Effector memory CD4-positive, alpha-beta T cell (primary cell): Measurements from ENCODE around the gene BRIP1.

ENCODE experiments used
- DNase-seq, 3 donors: peaks; one replicate each; pipeline ENCODE4 v3.0.0-alpha.2; 2020
- H3K27ac ChIP-seq: 2 replicates; pipeline ENCODE4 v1.7.0; 2013; ENCODE audit warnings: mild to moderate bottlenecking, low read length, moderate library complexity; ENCODE audit not compliant: insufficient read depth, poor library complexity, severe bottlenecking
- H3K27me3 ChIP-seq: replicated peaks from 2 replicates; pipeline ENCODE4 v1.7.0; 2013; ENCODE audit warnings: mild to moderate bottlenecking, low read length; ENCODE audit not compliant: insufficient read depth, control insufficient read depth, poor library complexity, severe bottlenecking
- H3K36me3 ChIP-seq: 2 replicates; pipeline ENCODE4 v1.7.0; 2013; ENCODE audit warnings: mild to moderate bottlenecking, low read length, moderate library complexity; ENCODE audit not compliant: control insufficient read depth, insufficient read depth
- H3K4me1 ChIP-seq: 2 replicates; pipeline ENCODE4 v1.7.0; 2013; ENCODE audit warnings: low read length, mild to moderate bottlenecking; ENCODE audit not compliant: control insufficient read depth, insufficient read depth, poor library complexity, severe bottlenecking
- H3K4me3 ChIP-seq: 2 replicates; pipeline ENCODE4 v1.7.0; 2013; ENCODE audit warnings: low read length, low read depth, mild to moderate bottlenecking; ENCODE audit not compliant: insufficient read depth, poor library complexity, severe bottlenecking
- H3K9me3 ChIP-seq: 2 replicates; pipeline ENCODE4 v1.7.0; 2013; ENCODE audit warnings: mild to moderate bottlenecking, low read length, moderate library complexity; ENCODE audit not compliant: control insufficient read depth

The BRIP1 gene

GRCh38 chr17:61659437-61659836, 203.9 kb downstream of the BRIP1 start:
- Histone ChIP-seq H3K36me3 (no peaks in the 10 kb centered on the region), H3K9me3 (no peaks in the 10 kb centered on the region), H3K27me3 (no peaks in the 10 kb centered on the region), H3K27ac (no peak overlapping the region), H3K4me1 (no peaks in the 10 kb centered on the region), H3K4me3 (no peak overlapping the region)
- no peak for DNase-seq

- Histone ChIP-seq H3K9me3 (no peaks in the 10 kb centered on the region), H3K4me3 (no peak overlapping the region), H3K27me3 (no peaks in the 10 kb centered on the region), H3K4me1 (no peaks in the 10 kb centered on the region), H3K27ac (no peak overlapping the region), H3K36me3 (no peaks in the 10 kb centered on the region)
- no peak for DNase-seq
Measured at GRCh38 chr17:61658183-61658582, 205.1 kb downstream of the BRIP1 start.

GRCh38 chr17:61657338-61657737, 206.0 kb downstream of the BRIP1 start:
- Histone ChIP-seq H3K9me3 (no peaks in the 10 kb centered on the region), H3K36me3 (no peaks in the 10 kb centered on the region), H3K4me3 (no peak overlapping the region), H3K4me1 (no peaks in the 10 kb centered on the region), H3K27me3 (no peaks in the 10 kb centered on the region), H3K27ac (no peak overlapping the region)
- no peak for DNase-seq

GRCh38 chr17:61656721-61657217, 206.6 kb downstream of the BRIP1 start:
- H3K4me1 ChIP-seq = no peaks in the 10 kb centered on the region
- H3K27me3 ChIP-seq = no peaks in the 10 kb centered on the region

GRCh38 chr17:61650749-61651148, 212.6 kb downstream of the BRIP1 start:
- Histone ChIP-seq H3K27me3 (no peaks in the 10 kb centered on the region), H3K9me3 (no peaks in the 10 kb centered on the region), H3K4me1 (no peaks in the 10 kb centered on the region), H3K27ac (no peak overlapping the region), H3K4me3 (no peak overlapping the region), H3K36me3 (no peaks in the 10 kb centered on the region)
- no peak for DNase-seq

More at GRCh38 chr17:61656721-61657217, 206.6 kb downstream of the BRIP1 start:
- Histone ChIP-seq H3K9me3 (no peaks in the 10 kb centered on the region), H3K36me3 (no peaks in the 10 kb centered on the region), H3K4me3 (no peak overlapping the region), H3K27ac (no peak overlapping the region)
- DNase-seq = no peak

GRCh38 chr17:61648587-61648986, 214.7 kb downstream of the BRIP1 start:
- no peak for DNase-seq
- Histone ChIP-seq H3K36me3 (no peaks in the 10 kb centered on the region), H3K27me3 (no peaks in the 10 kb centered on the region), H3K9me3 (no peaks in the 10 kb centered on the region), H3K27ac (no peak overlapping the region), H3K4me3 (no peak overlapping the region), H3K4me1 (no peaks in the 10 kb centered on the region)

- DNase-seq = no peak
- Histone ChIP-seq H3K4me1 (no peaks in the 10 kb centered on the region), H3K27me3 (no peaks in the 10 kb centered on the region), H3K36me3 (no peaks in the 10 kb centered on the region), H3K4me3 (no peak overlapping the region), H3K27ac (no peak overlapping the region), H3K9me3 (no peaks in the 10 kb centered on the region)
Measured at GRCh38 chr17:61647047-61647446, 216.3 kb downstream of the BRIP1 start.

- Histone ChIP-seq H3K4me1 (no peaks in the 10 kb centered on the region), H3K27ac (no peak overlapping the region), H3K9me3 (no peaks in the 10 kb centered on the region), H3K36me3 (no peaks in the 10 kb centered on the region), H3K4me3 (no peak overlapping the region), H3K27me3 (no peaks in the 10 kb centered on the region)
- DNase-seq = no peak
Measured at GRCh38 chr17:61646482-61646881, 216.8 kb downstream of the BRIP1 start.

- no peaks in the 10 kb centered on the region for H3K27me3 ChIP-seq
- no peaks in the 10 kb centered on the region for H3K4me1 ChIP-seq
- H3K27ac ChIP-seq = no peak overlapping the region
- H3K4me3 ChIP-seq = no peak overlapping the region
- H3K9me3 ChIP-seq = no peaks in the 10 kb centered on the region
- no peaks in the 10 kb centered on the region for H3K36me3 ChIP-seq
- no peak for DNase-seq
Measured at GRCh38 chr17:61645920-61646319, 217.4 kb downstream of the BRIP1 start.

- H3K27ac ChIP-seq = no peak overlapping the region
- DNase-seq = no peak
- no peaks in the 10 kb centered on the region for H3K27me3 ChIP-seq
- H3K9me3 ChIP-seq = no peaks in the 10 kb centered on the region
- no peaks in the 10 kb centered on the region for H3K4me1 ChIP-seq
- H3K36me3 ChIP-seq = no peaks in the 10 kb centered on the region
- no peak overlapping the region for H3K4me3 ChIP-seq
Measured at GRCh38 chr17:61644800-61645774, 218.2 kb downstream of the BRIP1 start.
